Smooth muscle cell (in vitro differentiated cells): ENCODE data around the gene TAB3. TPM values are rescaled to one million over a fixed set of nuclear protein-coding genes. Genes with fewer than 3 reads are reported as not detected.
A peak's percentile ranks its signal among the peaks of the same experiment; 100 is the strongest.

Experiments
- DNase-seq: peaks from one replicate; lab custom pipeline; 2025; ENCODE audit not compliant: unreplicated experiment; lab: John Stamatoyannopoulos, UW
- H2AFZ ChIP-seq: fragments of 200-600 bp; sonication (generic); 2 replicates; pipeline ENCODE4 v1.6.0; 2016; ENCODE audit warnings: antibody characterized with exemption, low read depth, mild to moderate bottlenecking
- H3F3A ChIP-seq: fragments of 200-600 bp; sonication (generic); 2 replicates; pipeline ENCODE4 v1.6.0; 2017; ENCODE audit warnings: antibody characterized with exemption, low read depth
- H3K27ac ChIP-seq: fragments of 200-600 bp; sonication (generic); 2 replicates; pipeline ENCODE4 v1.5.1; 2016; ENCODE audit warnings: low read depth, mild to moderate bottlenecking
- H3K27me3 ChIP-seq: fragments of 200-600 bp; sonication (generic); 2 replicates; pipeline ENCODE4 v1.6.1; 2016; ENCODE audit warnings: low read depth, mild to moderate bottlenecking
- H3K36me3 ChIP-seq: fragments of 200-600 bp; sonication (generic); 2 replicates; pipeline ENCODE4 v1.5.1; 2016; ENCODE audit warnings: low read depth
- H3K4me1 ChIP-seq: fragments of 200-600 bp; sonication (generic); 2 replicates; pipeline ENCODE4 v1.5.1; 2016; ENCODE audit warnings: low read depth
- H3K4me2 ChIP-seq: fragments of 200-600 bp; sonication (generic); 2 replicates; pipeline ENCODE4 v1.6.0; 2016; ENCODE audit warnings: mild to moderate bottlenecking
- H3K4me3 ChIP-seq: fragments of 200-600 bp; sonication (generic); 2 replicates; pipeline ENCODE4 v1.5.1; 2016; ENCODE audit warnings: mild to moderate bottlenecking
- H3K79me2 ChIP-seq: fragments of 200-600 bp; sonication (generic); 2 replicates; pipeline ENCODE4 v1.6.0; 2016; ENCODE audit warnings: low read depth, mild to moderate bottlenecking
- H3K9ac ChIP-seq: fragments of 200-600 bp; sonication (generic); 2 replicates; pipeline ENCODE4 v1.6.0; 2016; ENCODE audit warnings: low read depth
- H3K9me3 ChIP-seq: fragments of 200-600 bp; sonication (generic); replicated peaks from 2 replicates; pipeline ENCODE4 v1.5.1; 2016; ENCODE audit warnings: low read depth
- H4K20me1 ChIP-seq: fragments of 200-600 bp; sonication (generic); 2 replicates; pipeline ENCODE4 v1.6.0; 2016; ENCODE audit warnings: low read depth
- CTCF ChIP-seq: fragments of 200-600 bp; sonication (generic); IDR thresholded peaks from 2 replicates; pipeline ENCODE4 v1.5.1; 2017; ENCODE audit warnings: borderline replicate concordance, mild to moderate bottlenecking, antibody characterized with exemption; ENCODE audit not compliant: insufficient read depth, poor library complexity, severe bottlenecking
- WGBS: methylation state at CpG from one replicate; pipeline ENCODE4 v1.1.7; 2016; ENCODE audit warnings: low lambda C conversion rate; 5-methylcytosine and 5-hydroxymethylcytosine counted together
- polyA plus RNA-seq: library from polyadenylated mRNA; unstranded; fragments of >200 nt; fragmentation: Nextera tagmentation; extraction: Ambion mirVana; gene quantifications from 2 replicates; pipeline ENCODE4 v1.2.1, GENCODE V29; 2016
- total RNA-seq: library from RNA; depleted of rRNA; stranded (reverse); fragments of >200 nt; gene quantifications from 2 replicates; pipeline ENCODE4 v1.2.3, GENCODE V29; 2014

TAB3 gene
- total and polyA plus RNA-seq, 2 experiments from 2014 or later = 4.8 to 31.9 TPM

GRCh38 chrX:30876367-30876766 is 12.7 kb downstream of the TAB3 start:
- Histone ChIP-seq H3F3A (no peaks in the 10 kb centered on the region), H3K9ac (no peak overlapping the region), H2AFZ (no peak overlapping the region), H4K20me1 (no peaks in the 10 kb centered on the region), H3K9me3 (no peaks in the 10 kb centered on the region), H3K4me2 (peak overlapping the region; percentile 67), H3K4me3 (no peak overlapping the region), H3K27me3 (no peaks in the 10 kb centered on the region), H3K4me1 (no peaks in the 10 kb centered on the region), H3K27ac (peak overlapping the region; percentile 91), H3K79me2 (peaks cover 33% of the 10 kb centered on the region), H3K36me3 (no peaks in the 10 kb centered on the region)
- TF ChIP-seq CTCF = no peak
- WGBS = 76% methylated on average over 6 of the region's 6 CpGs
- no peak for DNase-seq

GRCh38 chrX:30875957-30876356 is 13.1 kb downstream of the TAB3 start:
- Histone ChIP-seq H3K27ac (peak overlapping the region; percentile 91), H3K4me1 (no peaks in the 10 kb centered on the region), H3K36me3 (no peaks in the 10 kb centered on the region), H3K9me3 (no peaks in the 10 kb centered on the region), H4K20me1 (no peaks in the 10 kb centered on the region), H3K4me2 (peak overlapping the region; percentile 67), H3K9ac (peak overlapping the region; percentile 39), H3K4me3 (no peak overlapping the region), H3K79me2 (peaks cover 30% of the 10 kb centered on the region), H3K27me3 (no peaks in the 10 kb centered on the region), H2AFZ (no peak overlapping the region), H3F3A (no peaks in the 10 kb centered on the region)
- TF ChIP-seq CTCF = no peak
- WGBS = 49% methylated on average over 3 of the region's 3 CpGs
- DNase-seq = no peak

- 75% methylated on average over 3 of the region's 3 CpGs for WGBS
These were observed 14.2 kb downstream of the TAB3 start for GRCh38 chrX:30874851-30875250.

More at GRCh38 chrX:30874851-30875250, 14.2 kb downstream of the TAB3 start:
- Histone ChIP-seq H3K9ac (no peak overlapping the region), H3F3A (no peaks in the 10 kb centered on the region), H3K4me1 (no peaks in the 10 kb centered on the region), H2AFZ (no peak overlapping the region), H3K4me3 (no peak overlapping the region), H4K20me1 (no peaks in the 10 kb centered on the region), H3K9me3 (no peaks in the 10 kb centered on the region), H3K4me2 (no peak overlapping the region), H3K27ac (peak overlapping the region; percentile 91), H3K79me2 (peaks cover 22% of the 10 kb centered on the region), H3K27me3 (no peaks in the 10 kb centered on the region), H3K36me3 (no peaks in the 10 kb centered on the region)
- no peak for DNase-seq
- no peak for TF ChIP-seq CTCF
